Measurements from ENCODE around the gene TRIM27.
"Not testable (repeated sequence)": the region's sequence is repeated elsewhere in the genome, so short reads cannot be mapped to it uniquely, and the experiment has no call there.

TRIM27 gene

GRCh38 chr6:28923318-28924102 is at the start of gene TRIM27:
TRIM27 (minus strand) TSS chr6:28923985; CDS start chr6:28923632, 353 bp downstream.
- DNase-seq: peak; percentile 95

- DNase-seq: not testable (repeated sequence)
Observed at GRCh38 chr6:28970056-28970455, 46.3 kb upstream of the TRIM27 start.

- DNase-seq: no peak
Observed at GRCh38 chr6:28969129-28969528, 45.3 kb upstream of the TRIM27 start.

GRCh38 chr6:28968476-28968875 is 44.7 kb upstream of the TRIM27 start:
- no peak for DNase-seq

GRCh38 chr6:28965706-28966105 is 41.9 kb upstream of the TRIM27 start:
- DNase-seq: no peak

- DNase-seq: no peak
Observed at GRCh38 chr6:28960846-28961500, 37.2 kb upstream of the TRIM27 start.

- DNase-seq: not testable (repeated sequence)
Observed at GRCh38 chr6:28958561-28959243, 34.9 kb upstream of the TRIM27 start.

GRCh38 chr6:28957795-28958314 is 34.1 kb upstream of the TRIM27 start:
- not testable (repeated sequence) for DNase-seq

GRCh38 chr6:28956331-28956730 is 32.5 kb upstream of the TRIM27 start:
- DNase-seq: no peak

- peak; percentile 51 for DNase-seq
Observed at GRCh38 chr6:28953585-28954258, 29.9 kb upstream of the TRIM27 start.

- DNase-seq: peak; percentile 86
Observed at GRCh38 chr6:28953039-28953584, 29.3 kb upstream of the TRIM27 start.

GRCh38 chr6:28949656-28950195 is 25.9 kb upstream of the TRIM27 start:
- DNase-seq: not testable (repeated sequence)

- DNase-seq: no peak
Observed at GRCh38 chr6:28948782-28949486, 25.1 kb upstream of the TRIM27 start.

GRCh38 chr6:28947831-28948270 is 24.1 kb upstream of the TRIM27 start:
- DNase-seq: no peak

GRCh38 chr6:28947067-28947765 is 23.4 kb upstream of the TRIM27 start:
- no peak for DNase-seq

- DNase-seq: no peak
Observed at GRCh38 chr6:28945349-28945748, 21.6 kb upstream of the TRIM27 start.

GRCh38 chr6:28944412-28944865 is 20.7 kb upstream of the TRIM27 start:
- peak; percentile 65 for DNase-seq

- peak; percentile 76 for DNase-seq
Observed at GRCh38 chr6:28943557-28944411, 20.0 kb upstream of the TRIM27 start.

GRCh38 chr6:28943223-28943556 is 19.4 kb upstream of the TRIM27 start:
- no peak for DNase-seq
